GM21390 (cell line): Measurements from ENCODE around the gene POLR1F.

Experiments used
- ATAC-seq: cut with Tn5 transposase; IDR thresholded peaks from one replicate; pipeline ENCODE4 v1.9.1; 2021; ENCODE audit not compliant: unreplicated experiment

Gene POLR1F

DNA sequence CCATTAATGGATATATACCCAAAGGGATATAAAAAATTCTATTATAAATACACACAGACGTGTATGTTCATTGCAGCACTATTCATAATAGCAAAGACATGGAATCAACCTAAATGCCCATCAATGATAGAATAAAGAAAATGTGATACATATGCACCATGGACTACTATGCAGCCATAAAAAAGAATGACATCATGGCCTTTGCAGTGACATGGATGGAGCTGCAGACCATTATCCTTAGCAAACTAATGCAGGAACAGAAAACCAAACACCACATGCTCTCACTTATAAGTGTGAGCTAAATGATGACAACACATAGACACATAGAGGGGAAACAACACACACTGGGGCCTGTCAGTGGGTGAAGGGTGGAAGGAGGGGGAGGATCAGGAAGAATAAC is 33.0 kb downstream of the POLR1F start:
- no peak for ATAC-seq

- no peak for ATAC-seq
These were observed 34.4 kb downstream of the POLR1F start for GRCh38 chr7:19674266-19674960.

DNA sequence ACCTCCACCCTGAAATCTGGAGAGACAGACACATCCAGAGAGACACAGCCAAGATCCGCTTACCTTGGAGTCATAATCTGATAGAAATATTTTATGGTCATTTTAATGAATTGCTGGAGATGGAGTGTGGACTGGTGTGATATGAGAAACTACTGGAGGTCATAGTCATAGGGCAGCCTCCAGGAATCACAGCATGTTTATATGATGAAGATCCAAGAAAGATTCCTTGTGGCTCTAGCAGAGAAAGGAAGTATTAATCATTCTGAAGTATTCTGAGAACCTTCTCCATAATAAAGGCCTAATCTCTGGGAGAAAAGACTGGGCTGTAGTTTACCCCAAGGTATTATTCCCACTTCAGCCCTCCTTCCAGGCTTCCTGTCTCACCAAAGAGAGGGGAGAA is 38.0 kb downstream of the POLR1F start:
- no peak for ATAC-seq

GRCh38 chr7:19665399-19666008 is 43.3 kb downstream of the POLR1F start:
- ATAC-seq: peak; percentile 44

DNA sequence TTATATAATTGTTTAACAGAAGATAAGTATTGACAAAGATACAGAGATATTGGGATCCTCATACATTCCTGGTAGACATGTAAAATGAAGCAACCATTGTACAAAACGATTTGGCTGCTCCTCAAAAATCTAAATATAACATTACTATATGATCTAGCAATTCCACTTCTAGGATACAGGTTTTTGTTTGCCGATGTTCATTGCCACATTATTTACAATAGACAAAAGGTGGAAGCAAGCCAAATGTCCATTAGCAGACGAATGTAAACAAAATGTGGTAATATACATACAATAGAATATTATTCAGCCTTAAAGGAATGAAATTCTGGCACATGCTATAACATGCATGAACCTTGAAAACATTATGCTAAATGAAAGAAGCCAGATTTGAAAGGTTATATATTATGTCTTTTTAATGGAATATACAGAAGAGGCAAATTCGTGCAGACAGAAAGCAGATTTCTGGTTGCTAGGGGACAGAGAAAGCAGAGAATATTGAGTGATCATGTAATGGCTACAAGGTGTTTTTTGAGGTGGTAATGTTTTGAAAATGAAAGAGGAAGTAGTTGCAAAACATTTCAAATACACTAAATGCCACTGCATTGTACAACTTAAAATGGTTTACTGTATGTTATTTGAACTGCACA is 44.9 kb downstream of the POLR1F start:
- ATAC-seq: peak; percentile 93

- no peak for ATAC-seq
These were observed 60.0 kb downstream of the POLR1F start for GRCh38 chr7:19648791-19649190.
